RWPE1 (cell line): Measurements from ENCODE around the gene EFNA2.

ENCODE experiments used
- CTCF ChIA-PET: fragments of 350-600 bp; sonication (Branson Sonifier 250); formaldehyde crosslinking; extraction: SDS; loops from one replicate; lab custom pipeline; 2021; lab: Yijun Ruan, JAX
- POLR2A ChIA-PET: fragments of 400-600 bp; formaldehyde crosslinking; extraction: SDS; loops from one replicate; lab custom pipeline; 2020; ENCODE audit warnings: antibody characterized with exemption; ENCODE audit not compliant: low non-redundant PET; lab: Yijun Ruan, JAX
- DNase-seq: peaks from one replicate; pipeline ENCODE4 v3.0.0; 2012; ENCODE audit warnings: low spot score
- H3K27ac ChIP-seq: fragments of 450-650 bp; 2 replicates; pipeline ENCODE4 v1.5.1; 2017
- CTCF ChIP-seq: fragments of 450-650 bp; conservative IDR thresholded peaks from 2 replicates; pipeline ENCODE4 v1.5.1; 2017; ENCODE audit warnings: low read depth, mild to moderate bottlenecking

The EFNA2 gene

DNA sequence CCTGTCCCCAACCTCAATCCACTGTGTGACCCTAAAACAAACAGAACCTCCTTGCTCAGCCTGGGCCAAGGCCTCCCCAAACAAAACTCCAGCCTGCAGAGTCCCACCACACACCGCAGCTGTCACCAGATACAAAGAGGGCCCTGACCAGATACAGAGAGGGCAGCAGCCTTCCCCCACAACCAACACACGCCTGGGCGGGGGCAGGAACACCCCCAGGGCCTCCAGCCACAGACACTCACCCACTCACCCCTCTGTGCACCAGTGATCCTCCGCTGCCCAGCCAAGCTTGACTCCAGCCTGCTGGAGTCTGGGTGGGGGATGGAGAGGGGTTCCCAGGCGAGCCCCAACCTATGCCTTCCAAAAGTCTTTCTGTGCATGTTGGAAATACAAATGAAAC lies 22.5 kb upstream of the EFNA2 start:
- peak overlapping the region; percentile 100 for H3K27ac ChIP-seq
- no peak for TF ChIP-seq CTCF
- CTCF ChIA-PET: interaction anchor here (0.6 to 10.3 kb wide), 2 partner anchors 18 to 31 kb away, joined by 3 to 116 read pairs; no protein-coding TSS in a partner anchor
- DNase-seq: no peak
- POLR2A ChIA-PET: interaction anchor here (0.5 kb wide), 1 partner anchor 181 kb away, joined by 5 read pairs; no protein-coding TSS in a partner anchor

DNA sequence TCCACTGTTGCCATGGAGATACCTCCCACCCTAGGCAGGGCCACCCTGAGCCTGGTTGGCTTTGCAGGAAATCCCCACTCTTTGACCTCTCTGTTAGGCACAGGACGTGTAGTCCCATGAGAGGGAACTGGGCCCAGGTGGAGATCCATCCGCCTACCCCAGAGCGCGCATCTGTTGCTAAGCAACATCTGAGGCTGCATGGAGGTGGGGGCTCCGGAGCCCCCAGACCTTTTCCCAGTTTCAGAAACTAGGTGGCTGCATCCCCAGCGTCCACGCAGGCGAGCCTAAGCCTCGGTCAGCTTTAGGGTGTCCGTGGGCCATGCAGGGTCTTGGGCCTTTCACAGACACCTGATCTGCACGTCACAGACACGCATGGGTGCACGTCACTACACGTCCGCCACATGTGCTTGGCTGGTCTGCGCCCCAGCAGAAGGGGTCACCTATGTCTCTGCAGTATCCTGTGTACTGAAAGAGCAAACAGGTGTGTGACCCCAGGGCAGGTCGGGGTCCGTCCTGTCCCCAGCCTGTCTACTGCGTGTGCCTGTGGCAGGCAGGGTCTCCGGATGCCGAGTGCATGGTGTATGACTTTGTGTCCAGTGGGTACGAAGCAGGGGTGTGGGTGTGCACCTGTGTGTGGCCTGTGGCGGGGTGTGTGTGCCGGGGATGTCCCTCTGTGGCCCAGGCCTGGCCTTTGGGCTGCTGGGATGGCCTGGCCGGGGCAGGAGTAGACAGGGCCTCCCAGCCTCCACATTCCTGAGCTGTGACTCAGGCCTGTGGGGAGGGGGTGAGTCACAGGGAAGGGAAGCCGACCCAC lies 20.7 kb upstream of the EFNA2 start:
- TF ChIP-seq CTCF: no peak
- H3K27ac ChIP-seq: peak overlapping the region; percentile 100
- CTCF ChIA-PET: interaction anchor here (1.8 to 10.3 kb wide), 2 partner anchors 16 to 20 kb away, joined by 4 to 116 read pairs; no protein-coding TSS in a partner anchor
- POLR2A ChIA-PET: interaction anchor here (0.5 to 1.0 kb wide), 4 partner anchors 12 to 759 kb away, joined by 3 read pairs; partner anchors contain the start of gene ATP5F1D
- DNase-seq: peak; percentile 81

- POLR2A ChIA-PET: interaction anchor here (0.5 to 1.4 kb wide), 4 partner anchors 13 to 759 kb away, joined by 3 to 14 read pairs (median 3); partner anchors contain the start of gene ATP5F1D
- TF ChIP-seq CTCF: no peak
- peak overlapping the region; percentile 100 for H3K27ac ChIP-seq
- peak; percentile 38 for DNase-seq
- CTCF ChIA-PET: interaction anchor here (1.7 to 10.3 kb wide), 3 partner anchors 11 to 21 kb away, joined by 4 to 116 read pairs (median 6); no protein-coding TSS in a partner anchor
Measured at GRCh38 chr19:1265615-1266128, 20.0 kb upstream of the EFNA2 start.

DNA sequence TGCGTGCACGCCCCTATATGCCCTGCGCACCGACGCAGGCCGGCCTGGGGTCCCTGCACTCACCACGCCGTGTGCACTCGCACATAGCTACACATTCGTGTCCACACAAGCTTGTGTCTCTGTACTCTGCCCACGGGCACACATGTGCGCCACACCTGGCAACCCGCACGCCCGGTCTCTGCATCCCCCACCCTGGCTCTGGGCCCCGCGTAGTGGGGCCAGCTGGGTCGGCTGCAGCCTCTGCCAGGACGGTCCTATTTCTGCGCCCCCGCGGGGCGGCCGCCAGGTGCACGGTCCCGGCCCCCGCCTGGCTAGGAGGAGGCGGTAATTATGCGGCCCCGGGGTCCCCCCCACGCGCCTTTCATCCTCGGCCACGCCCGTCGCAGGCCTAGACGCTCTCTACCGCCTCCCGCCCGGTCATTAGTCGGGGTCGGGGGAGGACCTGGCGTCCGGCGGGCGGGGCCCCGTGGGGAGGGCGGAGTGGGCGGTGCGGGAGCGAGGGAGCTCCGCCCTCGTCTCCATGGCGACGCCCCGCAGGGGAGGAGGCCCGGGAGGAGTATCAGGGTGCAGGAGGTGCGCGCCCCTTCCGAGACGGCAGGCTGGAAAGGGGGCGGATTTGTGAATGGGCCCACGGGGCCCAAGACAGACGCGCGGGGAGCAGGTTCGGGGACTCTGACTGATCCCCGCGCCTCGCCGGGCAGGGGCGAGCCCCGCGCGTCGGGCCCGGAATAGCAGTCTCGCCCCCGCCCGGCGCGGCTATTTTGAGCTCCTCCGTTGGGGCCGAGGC lies 19.4 kb upstream of the EFNA2 start:
- peak; percentile 90 for DNase-seq
- ChIA-PET POLR2A (interaction anchor here (0.6 to 1.4 kb wide), 4 partner anchors 10 to 22 kb away, joined by 3 to 14 read pairs (median 8); no protein-coding TSS in a partner anchor), CTCF (interaction anchor here (0.6 to 10.3 kb wide), 5 partner anchors 11 to 174 kb away, joined by 4 to 116 read pairs (median 6); no protein-coding TSS in a partner anchor)
- peak overlapping the region; percentile 100 for H3K27ac ChIP-seq
- no peak for TF ChIP-seq CTCF

- POLR2A ChIA-PET: interaction anchor here (0.6 to 1.4 kb wide), 4 partner anchors 11 to 23 kb away, joined by 3 to 14 read pairs (median 8); no protein-coding TSS in a partner anchor
- CTCF ChIA-PET: interaction anchor here (1.7 to 10.3 kb wide), 3 partner anchors 12 to 22 kb away, joined by 6 to 116 read pairs (median 9); no protein-coding TSS in a partner anchor
- peak; percentile 94 for TF ChIP-seq CTCF
- peak overlapping the region; percentile 100 for H3K27ac ChIP-seq
- DNase-seq: no peak
Measured at GRCh38 chr19:1266916-1267476, 18.7 kb upstream of the EFNA2 start.
